GM19452 (cell line): ENCODE data around the gene TBC1D3B.
"Not testable (repeated sequence)": the region's sequence is repeated elsewhere in the genome, so short reads cannot be mapped to it uniquely, and the experiment has no call there.

Experiments
- ATAC-seq: cut with Tn5 transposase; IDR thresholded peaks from one replicate; pipeline ENCODE4 v1.9.1; 2021; ENCODE audit not compliant: unreplicated experiment

Gene TBC1D3B

GRCh38 chr17:36176536-36176935, at the start of gene TBC1D3B:
Gene TBC1D3B (minus strand): TSS chr17:36176636. CDS start chr17:36175050, 1,586 bp downstream.
- not testable (repeated sequence) for ATAC-seq

GRCh38 chr17:36222967-36223366, 46.5 kb upstream of the TBC1D3B start:
- not testable (repeated sequence) for ATAC-seq

GRCh38 chr17:36221581-36222100, 45.2 kb upstream of the TBC1D3B start:
- not testable (repeated sequence) for ATAC-seq

- ATAC-seq, result not testable (repeated sequence)
These were observed 44.5 kb upstream of the TBC1D3B start for GRCh38 chr17:36220737-36221580.

GRCh38 chr17:36219556-36219955, 43.1 kb upstream of the TBC1D3B start:
- not testable (repeated sequence) for ATAC-seq

GRCh38 chr17:36215406-36216308, 39.2 kb upstream of the TBC1D3B start:
- ATAC-seq, result not testable (repeated sequence)

- no peak for ATAC-seq
These were observed 38.5 kb upstream of the TBC1D3B start for GRCh38 chr17:36214918-36215317.

GRCh38 chr17:36213695-36214094, 37.3 kb upstream of the TBC1D3B start:
- no peak for ATAC-seq

GRCh38 chr17:36212966-36213365, 36.5 kb upstream of the TBC1D3B start:
- no peak for ATAC-seq

- no peak for ATAC-seq
These were observed 35.8 kb upstream of the TBC1D3B start for GRCh38 chr17:36212272-36212605.

GRCh38 chr17:36211484-36212271, 35.2 kb upstream of the TBC1D3B start:
- not testable (repeated sequence) for ATAC-seq

- peak; percentile 59 for ATAC-seq
These were observed 34.2 kb upstream of the TBC1D3B start, which contains the start of gene CCL4L2 for GRCh38 chr17:36210439-36211211. Gene CCL4L2 (plus strand): TSS chr17:36211063.

- ATAC-seq, result no peak
These were observed 33.1 kb upstream of the TBC1D3B start for GRCh38 chr17:36209575-36209974.

- not testable (repeated sequence) for ATAC-seq
These were observed 30.9 kb upstream of the TBC1D3B start for GRCh38 chr17:36207383-36207782.

- not testable (repeated sequence) for ATAC-seq
These were observed 30.0 kb upstream of the TBC1D3B start for GRCh38 chr17:36206486-36206821.

- no peak for ATAC-seq
These were observed 29.4 kb upstream of the TBC1D3B start for GRCh38 chr17:36205637-36206485.

- ATAC-seq, result no peak
These were observed 28.5 kb upstream of the TBC1D3B start for GRCh38 chr17:36204724-36205500.

GRCh38 chr17:36203335-36203734, 26.9 kb upstream of the TBC1D3B start:
- no peak for ATAC-seq
